ENCODE measurements around the gene KDM4F.

- no peak for TF ChIP-seq POLR2A (IDR thresholded peaks at IDR 0.05)
- no peak for TF ChIP-seq POLR2AphosphoS5 (IDR thresholded peaks at IDR 0.05)
- no peak for TF ChIP-seq CTCF (IDR thresholded peaks at IDR 0.05)
- no peak for TF ChIP-seq EP300 (IDR thresholded peaks at IDR 0.05; ENCODE audit: low read depth)
Observed at GRCh38 chr11:95044010-95044409, 5.2 kb upstream of the KDM4F start.
